Ecto neural progenitor cell (in vitro differentiated cells): ENCODE measurements around the gene SPATA9.
"Not testable (repeated sequence)": the region's sequence is repeated elsewhere in the genome, so short reads cannot be mapped to it uniquely, and the experiment has no call there.

Experiments used
- DNase-seq: peaks from one replicate; pipeline ENCODE4 v3.0.0-alpha.2; 2018; ENCODE audit warnings: low spot score

SPATA9 gene

GRCh38 chr5:95715799-95716461, 33.1 kb upstream of the SPATA9 start:
- no peak for DNase-seq

GRCh38 chr5:95713960-95714710, 31.3 kb upstream of the SPATA9 start:
- DNase-seq, result no peak

- DNase-seq, result not testable (repeated sequence)
Measured at GRCh38 chr5:95713246-95713645, 30.5 kb upstream of the SPATA9 start.

- DNase-seq, result no peak
Measured at GRCh38 chr5:95712347-95712958, 29.7 kb upstream of the SPATA9 start.

- DNase-seq, result peak; percentile 72
Measured at GRCh38 chr5:95711501-95712346, 28.9 kb upstream of the SPATA9 start.

- not testable (repeated sequence) for DNase-seq
Measured at GRCh38 chr5:95710651-95711500, 28.1 kb upstream of the SPATA9 start.

GRCh38 chr5:95709967-95710650, 27.3 kb upstream of the SPATA9 start:
- peak; percentile 56 for DNase-seq

GRCh38 chr5:95708876-95709275, 26.1 kb upstream of the SPATA9 start:
- no peak for DNase-seq

GRCh38 chr5:95707534-95708188, 24.9 kb upstream of the SPATA9 start:
- not testable (repeated sequence) for DNase-seq

- DNase-seq, result no peak
Measured at GRCh38 chr5:95707055-95707454, 24.3 kb upstream of the SPATA9 start.

- not testable (repeated sequence) for DNase-seq
Measured at GRCh38 chr5:95706196-95706595, 23.4 kb upstream of the SPATA9 start.

- no peak for DNase-seq
Measured at GRCh38 chr5:95704150-95704549, 21.4 kb upstream of the SPATA9 start.

GRCh38 chr5:95701074-95701473, 18.3 kb upstream of the SPATA9 start:
- no peak for DNase-seq

GRCh38 chr5:95699337-95699736, 16.5 kb upstream of the SPATA9 start:
- no peak for DNase-seq

- DNase-seq, result no peak
Measured at GRCh38 chr5:95697781-95698681, 15.2 kb upstream of the SPATA9 start.

- DNase-seq, result no peak
Measured at GRCh38 chr5:95690333-95690732, 7.5 kb upstream of the SPATA9 start.

- DNase-seq, result no peak
Measured at GRCh38 chr5:95689680-95690079, 6.9 kb upstream of the SPATA9 start.

- no peak for DNase-seq
Measured at GRCh38 chr5:95686651-95687050, 3.9 kb upstream of the SPATA9 start.

GRCh38 chr5:95684361-95684760, 1.6 kb upstream of the SPATA9 start:
- DNase-seq, result no peak
